Measurements from ENCODE around the gene AHNAK. TPM values are rescaled to one million over a fixed set of nuclear protein-coding genes. Genes with fewer than 3 reads are reported as not detected.

The AHNAK gene
- total and polyA plus RNA-seq, 3 donors from 2014 or later: 95.8 to 148 (median 137) TPM

- no peak for DNase-seq
Observed at GRCh38 chr11:62427630-62428233, 118.9 kb downstream of the AHNAK start.

DNA sequence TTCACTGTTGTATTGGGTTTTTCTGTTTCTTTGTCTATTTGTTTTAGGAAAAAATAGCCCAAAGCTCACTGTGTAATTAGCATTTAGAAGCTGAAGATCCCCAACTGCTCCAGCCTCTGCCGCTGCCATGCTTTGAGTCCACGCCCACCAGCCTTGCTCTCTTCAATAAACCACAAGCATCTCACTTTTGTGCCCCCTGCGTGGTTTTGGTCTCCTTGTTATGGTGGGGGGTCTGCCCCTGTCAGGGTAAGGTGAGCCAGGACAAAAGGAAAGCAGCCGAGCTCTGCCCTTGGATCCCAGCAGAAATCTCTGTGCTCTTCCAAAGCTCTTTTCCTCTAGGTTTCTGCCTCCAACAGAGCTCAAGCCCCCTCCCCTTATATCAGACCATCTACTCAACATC lies 123.6 kb downstream of the AHNAK start:
- intact Hi-C loops (cut with DNase I; ENCODE audit: low total_unique reads): no loop called here
- Histone ChIP-seq H3K36me3 (ENCODE audit: low read depth, missing control alignments) (no peaks in the 10 kb centered on the region), H3K4me1 (peaks cover 15% of the 10 kb centered on the region), H3K27ac (no peak overlapping the region), H3K27me3 (no peaks in the 10 kb centered on the region), H3K4me3 (no peak overlapping the region), H3K9me3 (no peaks in the 10 kb centered on the region)
- 79 to 97% methylated on average over 4 of the region's 4 CpGs for WGBS, 2 donors
- TF ChIP-seq POLR2A (IDR thresholded peaks at IDR 0.05): no peak
- TF ChIP-seq, protein P1, sequence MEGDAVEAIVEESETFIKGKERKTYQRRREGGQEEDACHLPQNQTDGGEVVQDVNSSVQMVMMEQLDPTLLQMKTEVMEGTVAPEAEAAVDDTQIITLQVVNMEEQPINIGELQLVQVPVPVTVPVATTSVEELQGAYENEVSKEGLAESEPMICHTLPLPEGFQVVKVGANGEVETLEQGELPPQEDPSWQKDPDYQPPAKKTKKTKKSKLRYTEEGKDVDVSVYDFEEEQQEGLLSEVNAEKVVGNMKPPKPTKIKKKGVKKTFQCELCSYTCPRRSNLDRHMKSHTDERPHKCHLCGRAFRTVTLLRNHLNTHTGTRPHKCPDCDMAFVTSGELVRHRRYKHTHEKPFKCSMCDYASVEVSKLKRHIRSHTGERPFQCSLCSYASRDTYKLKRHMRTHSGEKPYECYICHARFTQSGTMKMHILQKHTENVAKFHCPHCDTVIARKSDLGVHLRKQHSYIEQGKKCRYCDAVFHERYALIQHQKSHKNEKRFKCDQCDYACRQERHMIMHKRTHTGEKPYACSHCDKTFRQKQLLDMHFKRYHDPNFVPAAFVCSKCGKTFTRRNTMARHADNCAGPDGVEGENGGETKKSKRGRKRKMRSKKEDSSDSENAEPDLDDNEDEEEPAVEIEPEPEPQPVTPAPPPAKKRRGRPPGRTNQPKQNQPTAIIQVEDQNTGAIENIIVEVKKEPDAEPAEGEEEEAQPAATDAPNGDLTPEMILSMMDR (IDR thresholded peaks at IDR 0.05): no peak
- no peak for DNase-seq

More at GRCh38 chr11:62427630-62428233, 118.9 kb downstream of the AHNAK start:
- Histone ChIP-seq H3K4me3 (no peak overlapping the region), H3K27me3 (no peaks in the 10 kb centered on the region), H3K36me3 (ENCODE audit: low read depth, missing control alignments) (no peaks in the 10 kb centered on the region), H3K27ac (no peak overlapping the region), H3K4me1 (no peaks in the 10 kb centered on the region), H3K9me3 (no peaks in the 10 kb centered on the region)
- intact Hi-C loops (cut with DNase I; ENCODE audit: low total_unique reads): no loop called here
- TF ChIP-seq, protein P1 (IDR thresholded peaks at IDR 0.05): no peak
- 62 to 64% methylated on average over 6 of the region's 6 CpGs for WGBS, 2 donors

DNA sequence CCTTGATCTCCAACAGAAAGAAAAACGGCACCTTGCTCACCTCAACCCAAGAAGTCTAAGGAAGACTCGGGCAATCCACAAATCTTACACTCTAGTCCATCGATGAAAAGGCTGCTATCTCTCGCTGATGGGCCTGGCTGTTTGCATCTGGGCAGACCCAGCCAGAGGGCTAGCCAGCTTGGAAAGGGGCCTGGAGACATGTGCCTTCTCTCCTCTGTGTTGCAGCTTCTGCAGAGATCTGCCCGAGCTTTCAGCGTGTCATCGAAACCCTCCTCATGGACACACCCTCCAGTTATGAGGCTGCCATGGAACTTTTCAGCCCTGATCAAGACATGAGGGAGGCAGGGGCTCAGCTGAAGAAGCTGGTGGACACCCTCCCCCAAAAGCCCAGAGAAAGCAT lies 124.6 kb downstream of the AHNAK start:
- Histone ChIP-seq H3K36me3 (ENCODE audit: low read depth, missing control alignments) (no peaks in the 10 kb centered on the region), H3K4me1 (peaks cover 15% of the 10 kb centered on the region), H3K9me3 (no peaks in the 10 kb centered on the region), H3K4me3 (no peak overlapping the region), H3K27me3 (no peaks in the 10 kb centered on the region), H3K27ac (no peak overlapping the region)
- TF ChIP-seq POLR2A (IDR thresholded peaks at IDR 0.05): no peak
- TF ChIP-seq, protein P1 (IDR thresholded peaks at IDR 0.05): no peak
- WGBS, 2 donors: 70 to 75% methylated on average over 7 of the region's 7 CpGs
- no peak for DNase-seq
- intact Hi-C loops (cut with DNase I; ENCODE audit: low total_unique reads): no loop called here

DNA sequence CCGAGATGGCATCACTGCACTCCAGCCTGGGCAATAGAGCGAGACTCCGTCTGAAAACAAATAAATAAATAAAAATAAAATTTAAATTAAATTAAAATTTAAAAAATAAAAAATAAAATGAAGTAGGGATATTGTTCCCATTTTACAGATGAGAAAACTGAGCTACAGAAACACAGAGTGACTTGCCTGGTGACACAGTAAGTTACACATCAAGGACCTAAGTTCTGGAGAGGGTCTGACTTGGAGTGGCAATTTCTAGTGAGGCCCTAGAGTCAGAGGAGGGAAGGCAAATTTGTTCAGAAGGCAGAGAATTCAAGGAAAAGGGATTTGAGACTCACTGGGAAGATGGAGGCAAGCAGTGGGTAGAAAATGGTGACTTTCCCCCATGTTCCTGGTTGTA lies 125.7 kb downstream of the AHNAK start:
- peaks cover 15% of the 10 kb centered on the region for H3K4me1 ChIP-seq
- H3K9me3 ChIP-seq: no peaks in the 10 kb centered on the region
- TF ChIP-seq, protein P1 (IDR thresholded peaks at IDR 0.05): no peak
- TF ChIP-seq POLR2A (IDR thresholded peaks at IDR 0.05): no peak
- intact Hi-C loops (cut with DNase I; ENCODE audit: low total_unique reads): no loop called here
- peak overlapping the region in 1 of 2 donors; percentile 77 for H3K27ac ChIP-seq
- DNase-seq: no peak
- no peak overlapping the region for H3K4me3 ChIP-seq
- WGBS, 2 donors: 94 to 95% methylated on average over 3 of the region's 3 CpGs
- no peaks in the 10 kb centered on the region for H3K36me3 ChIP-seq (ENCODE audit: low read depth, missing control alignments)
- H3K27me3 ChIP-seq: no peaks in the 10 kb centered on the region

DNA sequence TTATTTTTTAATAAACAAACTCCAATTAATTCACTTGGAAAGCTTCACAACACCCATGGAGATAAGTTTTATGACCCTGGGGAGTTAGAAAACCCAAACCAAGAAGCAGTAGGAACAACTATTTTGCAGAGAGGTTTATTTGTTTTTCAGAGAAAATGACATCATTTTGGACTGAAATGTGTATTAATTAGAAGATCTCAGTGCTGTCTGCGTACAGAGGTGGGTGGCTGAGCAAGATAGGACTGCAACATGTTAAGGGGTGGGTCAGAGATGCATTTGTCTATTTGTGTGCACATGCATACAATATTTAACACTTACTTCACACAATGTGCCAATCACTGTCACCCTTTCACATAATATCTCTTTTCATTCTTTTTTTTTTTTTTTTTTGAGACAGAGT lies 126.7 kb downstream of the AHNAK start:
- peaks cover 15% of the 10 kb centered on the region for H3K4me1 ChIP-seq
- no peak for TF ChIP-seq POLR2A (IDR thresholded peaks at IDR 0.05)
- TF ChIP-seq, protein P1 (IDR thresholded peaks at IDR 0.05): no peak
- DNase-seq: no peak
- H3K36me3 ChIP-seq (ENCODE audit: low read depth, missing control alignments): no peaks in the 10 kb centered on the region
- intact Hi-C loops (cut with DNase I; ENCODE audit: low total_unique reads): no loop called here
- no peaks in the 10 kb centered on the region for H3K27me3 ChIP-seq
- peak overlapping the region; percentile 39 to 77 for H3K27ac ChIP-seq
- H3K4me3 ChIP-seq: no peak overlapping the region
- H3K9me3 ChIP-seq: no peaks in the 10 kb centered on the region
- WGBS, 2 donors: 31 to 48% methylated on average over 1 of the region's 1 CpG
